ENCODE results near the gene VAMP2.

The VAMP2 gene

GRCh38 chr17:8122924-8123694, 39.6 kb downstream of the VAMP2 start:
- no peak for DNase-seq (ENCODE audit: low spot score)

DNA sequence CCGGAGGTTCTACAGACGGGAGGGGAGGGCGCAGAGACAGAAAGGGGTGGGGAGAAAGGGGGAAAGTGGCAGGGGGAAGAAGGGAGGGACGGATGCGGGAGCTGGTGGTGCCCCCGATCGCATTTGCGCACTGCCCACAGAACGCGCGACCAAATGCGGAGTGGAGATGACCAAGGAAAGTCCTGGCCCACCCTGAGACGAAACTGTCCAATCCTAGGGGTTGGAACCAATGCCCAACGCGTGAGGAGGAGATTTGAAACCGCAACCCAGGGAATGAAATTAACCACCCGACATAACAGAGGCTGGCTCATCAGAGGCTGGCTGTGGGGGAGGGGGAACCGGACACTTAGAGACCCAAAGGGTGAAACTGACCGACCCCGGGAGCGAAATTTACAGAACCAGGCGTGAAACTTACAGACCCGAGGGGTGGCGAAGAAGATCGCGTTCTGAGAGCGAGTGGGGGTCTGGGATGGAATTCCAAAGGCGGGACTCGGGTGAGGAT, 40.3 kb downstream of the VAMP2 start:
- no peak for DNase-seq (ENCODE audit: low spot score)

- no peak for DNase-seq (ENCODE audit: low spot score)
These were observed 40.9 kb downstream of the VAMP2 start for GRCh38 chr17:8121681-8122421.

- no peak for DNase-seq (ENCODE audit: low spot score)
These were observed 41.4 kb downstream of the VAMP2 start for GRCh38 chr17:8121407-8121680.

GRCh38 chr17:8120520-8121406, 42.0 kb downstream of the VAMP2 start:
- peak; percentile 43 for DNase-seq (ENCODE audit: low spot score)

DNA sequence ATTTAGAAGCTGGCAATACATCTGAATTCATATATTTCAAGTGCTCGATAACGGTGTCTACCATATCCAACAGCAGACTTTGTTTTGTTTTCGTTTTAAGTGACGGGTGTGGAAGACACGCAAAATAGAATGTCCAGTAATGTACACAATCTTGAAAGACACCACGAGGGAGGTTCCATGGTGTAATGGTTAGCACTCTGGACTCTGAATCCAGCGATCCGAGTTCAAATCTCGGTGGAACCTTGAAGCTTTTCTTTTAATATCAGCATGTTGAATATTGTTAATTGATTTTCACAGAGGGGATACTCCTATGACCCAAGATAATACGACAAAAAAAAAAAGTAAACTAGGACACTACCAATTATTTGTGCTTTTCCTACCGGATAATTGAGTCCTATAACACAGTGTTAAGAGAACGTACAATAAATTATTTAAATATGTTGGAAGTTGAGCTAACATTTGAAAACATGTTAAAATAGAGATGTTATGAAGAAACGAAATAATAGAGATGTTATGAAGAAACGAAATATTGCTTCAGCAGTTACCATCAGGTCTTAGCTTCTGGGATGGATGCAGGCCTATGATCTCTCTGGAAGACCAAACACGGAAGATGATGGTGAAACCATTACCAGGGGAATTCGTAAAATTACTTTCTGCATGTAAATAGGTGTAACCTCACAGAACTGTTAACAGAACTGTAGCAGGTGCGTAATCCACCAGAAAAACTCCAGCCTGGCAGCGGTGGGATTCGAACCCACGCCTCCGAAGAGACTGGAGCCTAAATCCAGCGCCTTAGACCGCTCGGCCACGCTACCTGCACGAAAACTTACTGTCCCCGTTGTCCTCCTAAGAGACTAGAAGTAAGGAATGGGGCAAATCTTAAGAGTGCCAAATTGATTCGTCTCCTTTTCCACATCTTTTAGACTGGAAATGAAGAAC, 42.9 kb downstream of the VAMP2 start:
- peak; percentile 85 for DNase-seq (ENCODE audit: low spot score)

DNA sequence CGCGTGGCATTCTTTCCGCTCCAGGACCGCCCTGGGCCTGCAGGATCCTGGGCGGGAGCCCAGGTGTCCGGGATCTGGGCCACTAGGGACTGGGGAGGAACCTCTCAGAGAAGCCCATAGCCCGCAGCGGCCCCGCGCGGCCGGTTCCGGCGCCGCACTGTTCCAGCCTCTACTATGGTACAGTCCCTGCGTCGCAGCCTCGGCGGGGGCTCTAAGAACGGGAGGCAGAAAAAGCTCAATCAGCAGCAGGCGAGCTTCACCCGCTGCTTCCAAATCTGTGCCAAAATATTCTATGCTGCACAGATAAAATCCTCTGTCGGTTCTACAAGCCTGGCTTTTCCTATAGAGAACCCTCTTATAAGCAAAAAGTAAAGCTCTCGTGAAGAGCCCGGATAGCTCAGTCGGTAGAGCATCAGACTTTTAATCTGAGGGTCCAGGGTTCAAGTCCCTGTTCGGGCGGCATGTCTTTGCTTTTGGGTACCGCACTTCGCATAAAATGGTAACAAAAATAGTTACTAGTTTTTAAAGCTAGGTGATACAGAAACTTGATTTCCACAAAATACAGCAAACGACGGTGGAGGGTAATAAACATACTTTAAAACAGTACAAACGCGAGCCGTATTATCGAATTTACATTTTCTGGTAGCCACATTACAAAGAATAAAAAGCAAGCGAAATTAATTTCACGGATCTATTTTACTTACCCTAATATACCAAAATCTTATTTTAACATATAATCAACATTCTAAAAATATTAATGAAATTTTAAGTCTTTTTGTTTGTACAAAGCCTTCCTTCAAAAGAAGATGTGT, 43.8 kb downstream of the VAMP2 start:
- DNase-seq (ENCODE audit: low spot score), result peak; percentile 79

GRCh38 chr17:8117980-8118768, 44.6 kb downstream of the VAMP2 start, which contains the start of gene ALOXE3:
Gene ALOXE3, minus strand, starts transcription at chr17:8118514. Its CDS starts 524 bp downstream, at chr17:8117990.
- no peak for DNase-seq (ENCODE audit: low spot score)

GRCh38 chr17:8117367-8117979, 45.3 kb downstream of the VAMP2 start:
- no peak for DNase-seq (ENCODE audit: low spot score)

DNA sequence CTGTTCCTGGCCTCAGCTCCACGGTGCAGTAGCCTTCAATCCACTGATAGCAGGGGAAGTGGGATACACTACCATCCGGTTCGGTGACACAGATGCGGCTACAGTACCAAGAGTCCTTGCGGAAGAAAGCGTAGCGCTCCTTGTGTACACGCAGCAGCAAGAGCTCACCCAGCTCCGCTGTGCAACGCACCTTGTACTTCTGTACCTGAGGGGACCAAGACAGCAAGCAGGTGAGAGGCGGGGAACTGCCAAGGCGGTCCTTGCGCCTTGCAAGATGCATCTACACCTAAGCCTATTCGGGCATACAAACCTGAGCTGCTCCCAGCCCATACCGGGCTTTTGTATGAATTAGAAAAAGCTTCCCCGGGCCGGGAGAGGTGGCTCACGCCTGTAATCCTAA, 46.0 kb downstream of the VAMP2 start:
- DNase-seq (ENCODE audit: low spot score), result no peak

- no peak for DNase-seq (ENCODE audit: low spot score)
These were observed 51.8 kb downstream of the VAMP2 start for GRCh38 chr17:8110907-8111306.

GRCh38 chr17:8110456-8110804, 52.3 kb downstream of the VAMP2 start:
- DNase-seq (ENCODE audit: low spot score), result no peak

DNA sequence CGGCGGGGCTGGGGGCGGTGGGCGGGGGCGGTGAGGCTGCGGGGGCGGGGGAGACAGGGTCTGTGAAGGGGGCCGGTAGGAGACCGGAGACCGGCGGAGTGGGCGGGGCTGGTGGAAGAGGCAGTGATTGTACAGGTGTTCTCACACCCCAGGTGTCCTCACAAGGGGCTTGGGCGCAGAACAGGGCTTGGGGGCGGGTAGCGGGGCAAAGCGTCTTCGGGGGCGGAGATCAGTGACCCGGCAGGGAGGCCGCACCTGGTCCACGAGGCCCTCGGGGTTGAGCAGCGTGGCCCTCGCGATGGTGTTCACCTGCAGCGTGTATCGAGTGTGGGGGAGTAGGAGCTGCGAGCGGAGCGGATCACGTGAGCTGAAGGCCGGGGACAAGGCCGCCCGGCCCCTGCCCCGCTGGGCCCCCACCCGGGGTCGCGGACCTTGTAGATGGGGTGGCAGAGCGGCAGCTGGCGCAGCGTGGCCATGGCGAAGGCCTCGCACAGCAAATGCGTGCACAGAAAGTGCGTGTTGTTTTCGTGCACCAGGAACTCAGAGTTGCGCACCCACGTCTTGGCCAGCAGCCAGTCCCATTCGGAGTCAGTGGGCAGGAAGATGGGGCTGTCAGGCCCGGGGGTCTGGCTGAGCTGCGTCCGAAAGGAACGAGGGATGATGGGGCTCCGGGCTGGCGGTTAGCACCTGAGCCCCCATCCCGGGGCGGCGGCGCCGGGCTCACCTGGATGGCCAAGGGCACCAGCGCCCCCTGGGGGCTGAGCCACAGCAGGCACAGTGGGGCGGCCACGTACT, 52.9 kb downstream of the VAMP2 start:
- DNase-seq (ENCODE audit: low spot score), result peak; percentile 81
